ENCODE data around the gene OR9G1. TPM values are rescaled to one million over a fixed set of nuclear protein-coding genes. Genes with fewer than 3 reads are reported as not detected.
"Not testable (repeated sequence)": the region's sequence is repeated elsewhere in the genome, so short reads cannot be mapped to it uniquely, and the experiment has no call there.

OR9G1 gene
- total RNA-seq, 4 donors from 2014 or later, result not detected

DNA sequence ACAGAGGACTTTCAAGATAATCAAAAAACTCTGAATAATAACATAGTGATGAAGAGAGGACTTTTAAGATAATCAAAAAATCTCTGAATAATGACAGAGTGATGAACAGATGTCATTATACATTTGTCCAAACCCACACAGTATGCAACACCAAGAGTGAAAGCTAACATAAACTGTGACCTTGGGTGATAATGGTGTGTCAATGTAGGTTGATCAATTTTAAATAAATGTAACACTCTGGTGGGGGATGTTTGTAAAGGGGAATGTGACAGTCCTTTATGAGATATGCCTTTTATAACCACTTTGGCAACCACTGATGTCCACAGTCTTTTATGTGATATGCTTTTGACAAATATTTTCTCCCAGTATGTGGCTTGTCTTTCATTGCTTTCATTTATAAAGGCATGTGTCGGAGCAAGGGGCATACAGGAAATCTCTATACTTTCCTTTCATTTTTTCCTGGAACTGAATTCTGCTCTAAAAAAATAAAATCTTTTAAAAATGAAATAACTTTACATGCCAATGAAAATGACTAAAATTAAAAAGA is 10.3 kb upstream of the OR9G1 start:
- intact Hi-C loops (cut with DNase I), result no loop called here
- 71% methylated on average over 1 of the region's 1 CpG for WGBS
- Histone ChIP-seq H3K4me1 (no peaks in the 10 kb centered on the region), H3K4me3 (no peak overlapping the region), H3K36me3 (no peaks in the 10 kb centered on the region), H3K27me3 (no peaks in the 10 kb centered on the region), H3K9me3 (no peaks in the 10 kb centered on the region), H3K27ac (replicated peaks in 1 of 4) (no peak overlapping the region)
- no peak for DNase-seq (ENCODE audit: extremely low spot score)
- TF ChIP-seq POLR2AphosphoS5 (IDR thresholded peaks at IDR 0.05), result no peak
- TF ChIP-seq, protein P1, sequence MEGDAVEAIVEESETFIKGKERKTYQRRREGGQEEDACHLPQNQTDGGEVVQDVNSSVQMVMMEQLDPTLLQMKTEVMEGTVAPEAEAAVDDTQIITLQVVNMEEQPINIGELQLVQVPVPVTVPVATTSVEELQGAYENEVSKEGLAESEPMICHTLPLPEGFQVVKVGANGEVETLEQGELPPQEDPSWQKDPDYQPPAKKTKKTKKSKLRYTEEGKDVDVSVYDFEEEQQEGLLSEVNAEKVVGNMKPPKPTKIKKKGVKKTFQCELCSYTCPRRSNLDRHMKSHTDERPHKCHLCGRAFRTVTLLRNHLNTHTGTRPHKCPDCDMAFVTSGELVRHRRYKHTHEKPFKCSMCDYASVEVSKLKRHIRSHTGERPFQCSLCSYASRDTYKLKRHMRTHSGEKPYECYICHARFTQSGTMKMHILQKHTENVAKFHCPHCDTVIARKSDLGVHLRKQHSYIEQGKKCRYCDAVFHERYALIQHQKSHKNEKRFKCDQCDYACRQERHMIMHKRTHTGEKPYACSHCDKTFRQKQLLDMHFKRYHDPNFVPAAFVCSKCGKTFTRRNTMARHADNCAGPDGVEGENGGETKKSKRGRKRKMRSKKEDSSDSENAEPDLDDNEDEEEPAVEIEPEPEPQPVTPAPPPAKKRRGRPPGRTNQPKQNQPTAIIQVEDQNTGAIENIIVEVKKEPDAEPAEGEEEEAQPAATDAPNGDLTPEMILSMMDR (IDR thresholded peaks at IDR 0.05), result no peak
- TF ChIP-seq POLR2A (IDR thresholded peaks at IDR 0.05; ENCODE audit: low read depth), result no peak
- TF ChIP-seq EP300 (IDR thresholded peaks at IDR 0.05), result no peak

- H3K4me1 ChIP-seq; H3K27ac ChIP-seq (replicated peaks in 1 of 4); H3K27me3 ChIP-seq; DNase-seq (ENCODE audit: extremely low spot score); H3K36me3 ChIP-seq; H3K4me3 ChIP-seq; intact Hi-C loops (cut with DNase I); H3K9me3 ChIP-seq: not testable (repeated sequence)
- WGBS, result 91% methylated on average over 3 of the region's 3 CpGs
Measured at GRCh38 chr11:56691179-56691578, 7.7 kb upstream of the OR9G1 start.

GRCh38 chr11:56693428-56693827 is 5.5 kb upstream of the OR9G1 start:
- H3K9me3 ChIP-seq, result no peaks in the 10 kb centered on the region
- intact Hi-C loops (cut with DNase I), result no loop called here
- no peak overlapping the region for H3K27ac ChIP-seq (replicated peaks in 1 of 4)
- TF ChIP-seq, protein P1 (IDR thresholded peaks at IDR 0.05), result no peak
- TF ChIP-seq EP300 (IDR thresholded peaks at IDR 0.05) (no peak), POLR2AphosphoS5 (IDR thresholded peaks at IDR 0.05) (no peak), POLR2A (IDR thresholded peaks at IDR 0.05; ENCODE audit: low read depth) (no peak)
- H3K4me3 ChIP-seq, result no peak overlapping the region
- 86% methylated on average over 2 of the region's 2 CpGs for WGBS
- H3K4me1 ChIP-seq, result no peaks in the 10 kb centered on the region
- DNase-seq (ENCODE audit: extremely low spot score), result no peak
- H3K27me3 ChIP-seq, result no peaks in the 10 kb centered on the region
- H3K36me3 ChIP-seq, result no peaks in the 10 kb centered on the region

DNA sequence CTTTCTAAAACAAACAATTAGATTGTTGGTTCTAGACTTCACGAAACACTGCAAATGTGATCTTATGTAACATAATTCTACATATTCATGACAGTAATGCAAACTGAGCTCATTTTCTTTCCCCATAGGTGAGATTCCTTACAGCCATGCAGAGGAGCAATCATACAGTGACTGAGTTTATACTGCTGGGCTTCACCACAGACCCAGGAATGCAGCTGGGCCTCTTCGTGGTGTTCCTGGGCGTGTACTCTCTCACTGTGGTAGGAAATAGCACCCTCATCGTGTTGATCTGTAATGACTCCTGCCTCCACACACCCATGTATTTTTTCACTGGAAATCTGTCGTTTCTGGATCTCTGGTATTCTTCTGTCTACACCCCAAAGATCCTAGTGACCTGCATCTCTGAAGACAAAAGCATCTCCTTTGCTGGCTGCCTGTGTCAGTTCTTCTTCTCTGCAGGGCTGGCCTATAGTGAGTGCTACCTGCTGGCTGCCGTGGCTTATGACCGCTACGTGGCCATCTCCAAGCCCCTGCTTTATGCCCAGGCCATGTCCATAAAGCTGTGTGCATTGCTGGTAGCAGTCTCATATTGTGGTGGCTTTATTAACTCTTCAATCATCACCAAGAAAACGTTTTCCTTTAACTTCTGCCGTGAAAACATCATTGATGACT is 1.5 kb downstream of the OR9G1 start:
- H3K4me3 ChIP-seq, result no peak overlapping the region
- no peaks in the 10 kb centered on the region for H3K9me3 ChIP-seq
- no peaks in the 10 kb centered on the region for H3K36me3 ChIP-seq
- WGBS, result 56% methylated on average over 10 of the region's 10 CpGs
- TF ChIP-seq, protein P1 (IDR thresholded peaks at IDR 0.05), result no peak
- TF ChIP-seq POLR2AphosphoS5 (IDR thresholded peaks at IDR 0.05) (no peak), EP300 (IDR thresholded peaks at IDR 0.05) (no peak), POLR2A (IDR thresholded peaks at IDR 0.05; ENCODE audit: low read depth) (no peak)
- no peaks in the 10 kb centered on the region for H3K4me1 ChIP-seq
- H3K27ac ChIP-seq (replicated peaks in 1 of 4), result no peak overlapping the region
- intact Hi-C loops (cut with DNase I), result no loop called here
- DNase-seq (ENCODE audit: extremely low spot score), result no peak
- no peaks in the 10 kb centered on the region for H3K27me3 ChIP-seq

DNA sequence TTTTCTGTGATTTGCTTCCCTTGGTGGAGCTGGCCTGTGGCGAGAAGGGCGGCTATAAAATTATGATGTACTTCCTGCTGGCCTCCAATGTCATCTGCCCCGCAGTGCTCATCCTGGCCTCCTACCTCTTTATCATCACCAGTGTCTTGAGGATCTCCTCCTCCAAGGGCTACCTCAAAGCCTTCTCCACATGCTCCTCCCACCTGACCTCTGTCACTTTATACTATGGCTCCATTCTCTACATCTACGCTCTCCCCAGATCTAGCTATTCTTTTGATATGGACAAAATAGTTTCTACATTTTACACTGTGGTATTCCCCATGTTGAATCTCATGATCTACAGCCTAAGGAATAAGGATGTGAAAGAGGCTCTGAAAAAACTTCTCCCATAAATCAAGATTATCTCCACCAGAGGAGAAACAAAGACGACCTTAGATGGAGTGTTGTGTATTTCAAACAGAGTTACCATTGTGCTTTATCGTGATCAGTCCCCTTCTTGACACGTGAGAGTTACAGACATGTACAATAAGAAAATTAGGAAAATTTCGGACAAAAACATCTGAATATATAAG is 2.1 kb downstream of the OR9G1 start:
- WGBS, result 56% methylated on average over 8 of the region's 8 CpGs
- Histone ChIP-seq H3K27ac (replicated peaks in 1 of 4) (no peak overlapping the region), H3K27me3 (no peaks in the 10 kb centered on the region)

More for the DNA sequence above, 2.1 kb downstream of the OR9G1 start:
- Histone ChIP-seq H3K36me3 (no peaks in the 10 kb centered on the region), H3K9me3 (no peaks in the 10 kb centered on the region), H3K4me1 (no peaks in the 10 kb centered on the region), H3K4me3 (no peak overlapping the region)
- DNase-seq (ENCODE audit: extremely low spot score), result no peak
- intact Hi-C loops (cut with DNase I), result no loop called here
- TF ChIP-seq POLR2AphosphoS5 (IDR thresholded peaks at IDR 0.05) (no peak), POLR2A (IDR thresholded peaks at IDR 0.05; ENCODE audit: low read depth) (no peak), EP300 (IDR thresholded peaks at IDR 0.05) (no peak)
- TF ChIP-seq, protein P1 (IDR thresholded peaks at IDR 0.05), result no peak
